H1 (cell line): Measurements from ENCODE around the gene CASKIN2.

Source experiments
- ATF2 ChIP-seq: IDR thresholded peaks from 2 replicates; pipeline ENCODE4 v1.6.1; 2012; ENCODE audit warnings: low read length, inconsistent platforms
- CEBPB ChIP-seq: IDR thresholded peaks from 2 replicates; pipeline ENCODE4 v1.6.1; 2012; ENCODE audit warnings: low read depth, low read length
- EP300 ChIP-seq, 2 experiments: IDR thresholded peaks; 1 replicate in 1 of 2; 2 replicates in 1 of 2; pipeline ENCODE4 v1.6.1; 2011 to 2012; ENCODE audit warnings: low read depth in 2 of 2, low read length in 2 of 2, mild to moderate bottlenecking in 2 of 2, borderline replicate concordance in 1 of 2, inconsistent platforms in 1 of 2, moderate library complexity in 1 of 2
- FOSL1 ChIP-seq: IDR thresholded peaks from 2 replicates; pipeline ENCODE4 v1.6.1; 2011; ENCODE audit warnings: mild to moderate bottlenecking, low read depth, low read length, moderate library complexity; ENCODE audit not compliant: insufficient read depth
- GABPA ChIP-seq: IDR thresholded peaks from 2 replicates; pipeline ENCODE4 v1.6.1; 2011; ENCODE audit warnings: mild to moderate bottlenecking, low read length, moderate library complexity, borderline replicate concordance; ENCODE audit not compliant: insufficient read depth
- GTF2F1 ChIP-seq: IDR thresholded peaks from 2 replicates; pipeline ENCODE4 v1.6.1; 2012; ENCODE audit warnings: low read depth, low read length, improper control_type of control experiment, borderline replicate concordance
- JUN ChIP-seq: IDR thresholded peaks from 2 replicates; pipeline ENCODE4 v1.6.1; 2011; ENCODE audit warnings: low read depth, mild to moderate bottlenecking, improper control_type of control experiment, low read length
- JUND ChIP-seq: IDR thresholded peaks from 2 replicates; pipeline ENCODE4 v1.6.1; 2011; ENCODE audit warnings: mild to moderate bottlenecking, improper control_type of control experiment, low read length
- KDM5A ChIP-seq: fragments of 200-600 bp; IDR thresholded peaks from 2 replicates; pipeline ENCODE4 v1.7.1; 2012; ENCODE audit warnings: mild to moderate bottlenecking, low read length, inconsistent platforms, mixed read lengths
- MAX ChIP-seq: IDR thresholded peaks from 2 replicates; pipeline ENCODE4 v1.6.1; 2012; ENCODE audit warnings: inconsistent platforms
- RXRA ChIP-seq: IDR thresholded peaks from 2 replicates; pipeline ENCODE4 v1.6.1; 2011; ENCODE audit warnings: low read depth, mild to moderate bottlenecking, low read length, moderate library complexity; ENCODE audit not compliant: insufficient read depth
- SUZ12 ChIP-seq: fragments of 200-600 bp; sonication (generic); IDR thresholded peaks from 2 replicates; pipeline ENCODE4 v1.6.1; 2012; ENCODE audit warnings: mild to moderate bottlenecking, inconsistent platforms, low read length, moderate library complexity, mixed read lengths
- TBP ChIP-seq: IDR thresholded peaks from 2 replicates; pipeline ENCODE4 v1.6.1; 2011; ENCODE audit warnings: low read depth, low read length, improper control_type of control experiment
- TF ChIP-seq, protein P1 (sequence below), 3 experiments: IDR thresholded peaks; 1 replicate in 2 of 3; 2 replicates in 1 of 3; pipeline versions ENCODE4 v1.5.1 to v1.6.1; 2011; ENCODE audit warnings: low read length in 3 of 3, mild to moderate bottlenecking in 3 of 3, inconsistent platforms in 2 of 3, low read depth in 1 of 3, moderate library complexity in 1 of 3; ENCODE audit not compliant: insufficient read depth in 1 of 3; ENCODE audit errors: control extremely low read depth in 1 of 3

DNA sequence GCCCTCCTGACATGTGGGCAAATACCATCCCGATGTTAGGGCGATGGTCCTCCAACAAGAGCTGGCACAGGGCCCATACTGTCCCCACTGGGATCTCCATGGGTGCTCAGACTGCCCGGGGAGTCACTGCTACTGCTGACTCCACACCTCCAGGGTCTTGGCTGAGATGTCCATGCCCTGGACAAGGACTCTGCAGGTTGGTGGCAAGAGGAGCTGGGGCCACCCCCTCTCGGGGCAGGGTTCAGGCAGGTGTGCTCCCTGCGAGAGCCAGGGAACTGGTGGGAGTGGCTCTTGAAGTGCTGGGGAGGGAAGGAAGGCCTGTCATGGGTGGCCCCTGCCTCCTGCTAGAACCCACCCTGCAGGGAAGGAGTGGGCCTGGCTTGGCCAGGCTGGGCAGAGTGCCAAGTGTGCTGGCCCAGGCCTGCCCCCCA lies 6.4 kb downstream of the CASKIN2 start:
- TF ChIP-seq, protein P1, sequence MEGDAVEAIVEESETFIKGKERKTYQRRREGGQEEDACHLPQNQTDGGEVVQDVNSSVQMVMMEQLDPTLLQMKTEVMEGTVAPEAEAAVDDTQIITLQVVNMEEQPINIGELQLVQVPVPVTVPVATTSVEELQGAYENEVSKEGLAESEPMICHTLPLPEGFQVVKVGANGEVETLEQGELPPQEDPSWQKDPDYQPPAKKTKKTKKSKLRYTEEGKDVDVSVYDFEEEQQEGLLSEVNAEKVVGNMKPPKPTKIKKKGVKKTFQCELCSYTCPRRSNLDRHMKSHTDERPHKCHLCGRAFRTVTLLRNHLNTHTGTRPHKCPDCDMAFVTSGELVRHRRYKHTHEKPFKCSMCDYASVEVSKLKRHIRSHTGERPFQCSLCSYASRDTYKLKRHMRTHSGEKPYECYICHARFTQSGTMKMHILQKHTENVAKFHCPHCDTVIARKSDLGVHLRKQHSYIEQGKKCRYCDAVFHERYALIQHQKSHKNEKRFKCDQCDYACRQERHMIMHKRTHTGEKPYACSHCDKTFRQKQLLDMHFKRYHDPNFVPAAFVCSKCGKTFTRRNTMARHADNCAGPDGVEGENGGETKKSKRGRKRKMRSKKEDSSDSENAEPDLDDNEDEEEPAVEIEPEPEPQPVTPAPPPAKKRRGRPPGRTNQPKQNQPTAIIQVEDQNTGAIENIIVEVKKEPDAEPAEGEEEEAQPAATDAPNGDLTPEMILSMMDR (IDR thresholded peaks at IDR 0.05; ENCODE audit: control extremely low read depth in 1 of 3, insufficient read depth in 1 of 3, low read depth in 1 of 3, low read length in 3 of 3) = no peak
- TF ChIP-seq MAX = no peak
- no peak for TF ChIP-seq JUN
- no peak for TF ChIP-seq JUND
- TF ChIP-seq SUZ12 = no peak
- no peak for TF ChIP-seq TBP
- no peak for TF ChIP-seq CEBPB
- no peak for TF ChIP-seq ATF2
- no peak for TF ChIP-seq EP300 (IDR thresholded peaks at IDR 0.05; ENCODE audit: borderline replicate concordance in 1 of 2, low read depth in 2 of 2, low read length in 2 of 2)
- no peak for TF ChIP-seq FOSL1
- TF ChIP-seq GTF2F1 = no peak
- TF ChIP-seq RXRA = no peak
- TF ChIP-seq KDM5A = no peak
- no peak for TF ChIP-seq GABPA
